Measurements from ENCODE around the gene PHACTR4.
"Not testable (repeated sequence)": the region's sequence is repeated elsewhere in the genome, so short reads cannot be mapped to it uniquely, and the experiment has no call there.

Gene PHACTR4

DNA sequence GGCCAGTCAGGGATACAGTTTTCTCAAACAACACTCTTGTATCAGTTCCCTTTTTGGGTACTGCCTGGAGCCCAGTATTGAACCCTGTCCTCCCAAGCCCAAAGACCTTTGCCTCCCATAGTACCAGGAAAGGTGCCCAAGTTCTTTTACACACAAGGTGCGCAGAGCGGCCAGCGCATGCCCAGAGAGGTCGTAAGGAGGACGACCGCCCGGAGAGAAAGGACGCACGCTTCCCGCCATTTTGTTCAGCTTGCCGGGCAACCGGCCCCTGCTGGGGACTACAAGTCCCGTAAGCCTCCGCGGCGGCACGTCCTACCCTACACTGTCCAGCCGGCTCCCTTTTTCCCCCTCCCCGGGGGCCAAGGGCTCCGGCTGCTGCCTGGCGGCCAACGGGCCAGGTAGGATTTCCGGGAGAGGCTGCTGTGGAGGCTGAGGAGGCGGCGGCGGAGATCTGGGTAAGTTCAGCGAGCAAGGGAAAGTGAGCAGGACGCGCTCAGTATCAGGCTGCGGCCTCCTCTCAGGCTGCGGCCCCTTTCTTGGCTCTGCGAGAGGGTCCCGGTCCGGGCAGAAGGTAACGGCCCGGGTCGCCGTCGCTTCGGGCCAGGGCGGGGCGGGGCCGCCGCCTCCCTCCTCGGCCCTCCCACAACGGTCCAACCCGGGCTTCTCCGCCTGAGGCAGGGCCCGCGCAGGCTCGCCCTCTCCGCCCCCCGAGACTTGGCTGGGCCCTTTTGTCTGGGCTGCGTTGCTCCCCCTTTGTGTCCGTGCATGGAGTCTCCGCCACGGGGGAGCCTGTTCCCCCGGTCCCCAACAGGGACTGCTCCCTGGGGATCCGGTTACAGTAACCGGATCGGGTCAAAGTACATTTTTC is at the start of gene PHACTR4:
PHACTR4 (plus strand) TSS at position 370 of the 868 bp plus-strand sequence. CDS start 37,708 bp downstream, outside the sequence.
- DNase-seq = peak; percentile 95

- DNase-seq = no peak
Measured at GRCh38 chr1:28322194-28322593, 47.3 kb upstream of the PHACTR4 start.

- DNase-seq = no peak
Measured at GRCh38 chr1:28323720-28324119, 45.8 kb upstream of the PHACTR4 start.

GRCh38 chr1:28326515-28326914 is 43.0 kb upstream of the PHACTR4 start:
- no peak for DNase-seq

- peak; percentile 21 for DNase-seq
Measured at GRCh38 chr1:28326984-28327383, 42.6 kb upstream of the PHACTR4 start.

DNA sequence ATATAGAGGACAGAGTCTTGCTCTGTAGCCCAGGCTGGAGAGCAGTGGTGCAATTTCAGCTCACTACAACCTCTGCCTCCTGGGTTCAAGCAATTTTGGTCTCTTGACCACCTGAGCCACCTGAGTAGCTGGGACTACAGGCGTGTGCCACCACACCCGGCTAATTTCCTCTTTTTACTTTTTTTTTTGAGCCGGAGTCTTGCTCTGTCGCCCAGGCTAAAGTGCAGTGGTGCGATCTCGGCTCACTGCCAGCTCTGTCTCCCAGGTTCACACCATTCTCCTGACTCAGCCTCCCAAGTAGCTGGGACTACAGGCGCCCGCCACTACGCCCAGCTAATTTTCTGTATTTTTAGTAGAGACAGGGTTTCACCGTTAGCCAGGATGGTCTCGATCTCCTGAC is 42.1 kb upstream of the PHACTR4 start:
- not testable (repeated sequence) for DNase-seq

DNA sequence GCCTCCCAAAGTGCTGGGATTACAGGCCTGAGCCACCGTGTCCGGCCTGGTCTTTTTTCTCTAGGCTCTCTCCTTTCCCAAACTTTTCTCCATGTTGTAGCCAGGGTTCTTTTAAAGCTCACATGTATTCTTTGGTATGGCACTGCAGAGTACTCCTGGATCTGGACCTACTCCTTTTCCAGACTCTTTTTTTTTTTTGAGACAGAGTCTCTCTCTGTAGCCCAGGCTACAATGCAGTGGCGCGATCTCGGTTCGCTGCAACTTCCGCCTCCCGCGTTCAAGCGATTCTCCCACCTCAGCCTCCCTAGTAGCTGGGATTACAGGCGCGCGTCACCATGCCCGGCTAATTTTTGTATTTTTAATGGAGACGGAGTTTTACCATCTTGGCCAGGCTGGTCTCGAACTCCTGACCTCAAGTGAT is 41.3 kb upstream of the PHACTR4 start:
- no peak for DNase-seq

GRCh38 chr1:28329395-28330153 is 40.0 kb upstream of the PHACTR4 start:
- no peak for DNase-seq

GRCh38 chr1:28338897-28339296 is 30.6 kb upstream of the PHACTR4 start:
- DNase-seq = no peak

GRCh38 chr1:28339551-28339950 is 30.0 kb upstream of the PHACTR4 start:
- DNase-seq = no peak

- DNase-seq = no peak
Measured at GRCh38 chr1:28340221-28340974, 29.1 kb upstream of the PHACTR4 start.

- DNase-seq = peak; percentile 25
Measured at GRCh38 chr1:28341591-28341990, 27.9 kb upstream of the PHACTR4 start.

GRCh38 chr1:28343405-28343804 is 26.1 kb upstream of the PHACTR4 start:
- DNase-seq = peak; percentile 74

- DNase-seq = not testable (repeated sequence)
Measured at GRCh38 chr1:28353248-28353810, 16.2 kb upstream of the PHACTR4 start.

- peak; percentile 73 for DNase-seq
Measured at GRCh38 chr1:28354121-28354520, 15.4 kb upstream of the PHACTR4 start.

DNA sequence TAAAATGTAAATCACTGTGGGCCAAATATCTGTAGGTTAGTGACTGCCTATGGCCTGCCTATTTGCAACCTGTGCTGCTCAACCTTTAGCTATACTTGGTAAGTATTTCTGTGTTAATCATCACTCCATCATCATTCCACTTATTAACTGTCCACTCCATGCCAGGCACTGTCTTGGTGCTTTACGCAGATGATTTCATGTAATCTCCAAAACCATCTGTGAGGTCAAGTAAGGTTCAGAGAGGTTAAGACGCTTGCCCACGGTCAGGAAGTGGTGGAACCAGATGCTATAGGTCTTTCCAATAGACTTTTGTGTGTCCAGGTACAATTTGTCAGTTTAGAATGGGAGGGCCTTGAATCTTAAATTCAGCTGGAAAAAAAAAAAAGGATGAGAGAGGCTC is 10.8 kb upstream of the PHACTR4 start:
- DNase-seq = no peak

DNA sequence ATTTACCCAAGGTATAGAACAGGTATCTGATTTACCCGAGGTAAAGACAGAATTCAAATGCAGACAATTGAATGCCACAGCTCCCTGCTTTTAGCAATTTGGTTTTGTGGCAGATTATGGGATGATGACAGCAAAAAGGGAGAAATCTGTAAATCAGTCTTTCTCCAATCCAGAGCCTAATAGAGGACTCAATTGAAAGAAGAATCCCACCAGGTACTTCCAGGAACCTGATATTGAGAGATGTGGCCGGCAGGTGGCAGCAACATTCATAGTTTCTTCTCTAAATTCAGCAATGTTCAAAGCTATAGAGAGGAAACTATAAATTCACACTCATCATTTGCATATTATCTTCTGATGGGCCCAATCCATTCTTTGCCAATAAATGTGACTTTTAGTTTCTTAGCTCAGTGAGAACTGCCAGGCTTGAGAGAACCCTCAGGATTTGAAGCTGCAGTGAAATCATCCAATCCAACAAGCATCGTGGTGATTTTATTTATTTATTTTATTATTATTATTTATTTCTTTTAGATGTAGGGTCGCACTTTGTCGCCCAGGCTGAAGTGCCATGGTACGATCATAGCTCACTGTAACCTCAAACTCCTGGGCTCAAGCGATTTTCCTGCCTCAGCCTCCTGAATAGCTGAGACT is 9.8 kb upstream of the PHACTR4 start:
- peak; percentile 59 for DNase-seq

DNA sequence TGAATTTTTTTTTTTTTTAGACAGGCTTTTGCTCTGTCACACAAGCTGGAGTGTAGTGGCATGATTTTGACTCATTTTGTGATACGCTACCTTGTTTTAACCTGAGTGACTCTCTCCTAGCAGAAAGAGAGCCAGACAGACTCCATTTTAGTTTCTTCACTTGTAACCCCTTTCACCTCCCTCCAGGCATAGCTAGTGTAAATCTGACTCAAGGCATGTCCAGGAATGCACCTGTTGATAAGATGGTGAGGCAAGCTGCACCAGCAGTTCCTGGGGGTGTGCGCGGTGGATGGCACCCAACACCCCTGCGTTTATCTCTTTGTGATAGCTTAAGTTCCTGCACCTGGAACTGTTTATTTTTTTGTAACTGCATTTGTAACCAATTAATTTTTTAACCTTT is 4.7 kb upstream of the PHACTR4 start:
- DNase-seq = no peak

- no peak for DNase-seq
Measured at GRCh38 chr1:28365864-28366263, 3.7 kb upstream of the PHACTR4 start.

DNA sequence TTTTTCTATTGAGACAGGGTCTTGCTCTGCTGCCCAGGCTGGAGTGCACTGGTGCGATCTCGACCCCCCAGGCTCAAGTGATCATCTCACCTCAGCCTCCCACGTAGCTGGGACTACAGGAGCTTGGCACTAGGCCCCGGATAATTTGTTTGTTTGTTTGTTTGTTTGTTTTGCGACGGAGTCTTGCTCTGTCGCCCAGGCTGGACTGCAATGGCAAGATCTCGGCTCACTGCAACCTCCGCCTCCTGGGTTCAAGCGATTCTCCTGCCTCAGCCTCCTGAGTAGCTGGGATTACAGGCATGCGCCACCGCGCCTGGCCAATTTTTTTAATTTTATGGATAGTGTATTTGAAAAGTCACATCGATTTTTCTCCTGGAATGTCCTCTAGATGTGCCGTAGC is 932 bp upstream of the PHACTR4 start:
- DNase-seq = not testable (repeated sequence)

DNA sequence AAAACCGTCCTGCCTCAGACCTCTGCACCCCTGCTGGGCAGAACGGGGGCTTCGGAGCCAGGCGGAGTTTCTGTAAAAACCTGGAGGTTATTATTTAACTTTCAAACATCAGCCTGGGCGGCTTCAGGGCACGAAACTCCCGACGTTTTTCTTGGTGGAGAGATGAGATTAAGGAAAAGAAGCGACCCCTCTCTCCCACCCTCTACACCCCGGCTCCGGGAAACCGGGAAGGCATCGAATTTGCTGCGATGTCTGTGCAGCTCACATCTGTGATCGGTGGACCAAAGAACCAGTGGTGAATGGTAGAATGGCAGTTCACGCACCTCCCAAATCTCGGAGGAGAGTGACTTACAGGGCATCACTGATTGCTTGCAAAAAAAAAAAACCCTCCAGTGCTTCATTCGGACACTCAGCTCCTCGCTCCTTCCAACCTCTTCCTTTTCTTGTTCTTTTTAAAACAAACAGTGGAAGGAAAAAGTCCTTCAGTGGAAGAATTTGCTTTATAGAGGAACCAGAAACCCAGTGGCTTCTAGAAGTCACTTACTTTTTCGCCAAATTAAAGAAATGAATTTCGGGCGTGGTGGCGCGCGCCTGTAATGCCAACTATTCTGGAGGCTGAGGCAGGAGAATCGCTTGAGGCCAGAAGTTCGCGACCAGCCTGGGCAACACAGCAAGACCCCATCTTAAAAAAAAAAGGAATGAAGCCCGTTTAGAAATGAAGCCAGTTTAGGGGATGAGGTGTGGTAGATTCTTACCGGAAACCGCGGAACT is 884 bp downstream of the PHACTR4 start:
- peak; percentile 47 for DNase-seq

- no peak for DNase-seq
Measured at GRCh38 chr1:28371010-28371377, 1.5 kb downstream of the PHACTR4 start.
